ENCODE data around the gene ADARB1. TPM values are rescaled to one million over a fixed set of nuclear protein-coding genes. Genes with fewer than 3 reads are reported as not detected.

ADARB1 gene
- total RNA-seq, 1 experiment from 2014 or later: 14.6 TPM

- TF ChIP-seq USF2 (CRISPR knock-in tag; IDR thresholded peaks at IDR 0.05) (no peak), ETV6 (CRISPR knock-in tag; IDR thresholded peaks at IDR 0.05) (no peak)
Measured at GRCh38 chr21:45080639-45081414, 6.4 kb downstream of the ADARB1 start (continued).

GRCh38 chr21:45081636-45082035, 7.3 kb downstream of the ADARB1 start:
- H3K27ac Mint-ChIP-seq: no peak overlapping the region
- no peaks in the 10 kb centered on the region for H3K36me3 Mint-ChIP-seq
- H3K27me3 Mint-ChIP-seq (ENCODE audit: low read depth): peaks cover 8% of the 10 kb centered on the region
- TF ChIP-seq OVOL2 (CRISPR knock-in tag; IDR thresholded peaks at IDR 0.05; ENCODE audit: borderline replicate concordance) (no peak), E2F1 (CRISPR knock-in tag; IDR thresholded peaks at IDR 0.05) (no peak), ZNF219 (CRISPR knock-in tag; IDR thresholded peaks at IDR 0.05; ENCODE audit: borderline replicate concordance) (no peak), MXD4 (CRISPR knock-in tag; IDR thresholded peaks at IDR 0.05; ENCODE audit: borderline replicate concordance) (no peak), ZBTB43 (CRISPR knock-in tag; IDR thresholded peaks at IDR 0.05) (no peak), PRRX2 (CRISPR knock-in tag; IDR thresholded peaks at IDR 0.05) (no peak), FOXJ3 (CRISPR knock-in tag; IDR thresholded peaks at IDR 0.05; ENCODE audit: borderline replicate concordance) (no peak)
- POLR2A ChIA-PET: no interaction called here
- CTCF ChIA-PET: interaction anchor here (1.7 kb wide), 1 partner anchor 56 kb away, joined by 5 read pairs; no protein-coding TSS in a partner anchor
- no peak overlapping the region for H3K4me3 Mint-ChIP-seq
- DNase-seq (ENCODE audit: low spot score) (no peak), ATAC-seq (no peak)
- peaks cover 12% of the 10 kb centered on the region for H3K4me1 Mint-ChIP-seq
- no peaks in the 10 kb centered on the region for H3K9me3 Mint-ChIP-seq

GRCh38 chr21:45082736-45083135, 8.4 kb downstream of the ADARB1 start:
- no peak overlapping the region for H3K4me3 Mint-ChIP-seq
- no peak for DNase-seq (ENCODE audit: low spot score)
- no peak for TF ChIP-seq ZNF219 (CRISPR knock-in tag; IDR thresholded peaks at IDR 0.05; ENCODE audit: borderline replicate concordance)
- TF ChIP-seq USF1 (CRISPR knock-in tag; IDR thresholded peaks at IDR 0.05): no peak
- no peak for TF ChIP-seq AFF4 (CRISPR knock-in tag; IDR thresholded peaks at IDR 0.05; ENCODE audit: borderline replicate concordance)
- no peak for TF ChIP-seq ZNF396 (CRISPR knock-in tag; IDR thresholded peaks at IDR 0.05; ENCODE audit: borderline replicate concordance)
- TF ChIP-seq SP1 (CRISPR knock-in tag; conservative IDR thresholded peaks at IDR 0.05): no peak
- TF ChIP-seq ZNF423 (CRISPR knock-in tag; IDR thresholded peaks at IDR 0.05): no peak
- no peak for TF ChIP-seq CREM (CRISPR knock-in tag; IDR thresholded peaks at IDR 0.05)
- TF ChIP-seq ESRRA (CRISPR knock-in tag; IDR thresholded peaks at IDR 0.05; ENCODE audit: borderline replicate concordance): no peak
- no peak for TF ChIP-seq ZNF281 (CRISPR knock-in tag; IDR thresholded peaks at IDR 0.05)
- TF ChIP-seq PRRX2 (CRISPR knock-in tag; IDR thresholded peaks at IDR 0.05): no peak
- no peak for TF ChIP-seq ZNF425 (CRISPR knock-in tag; conservative IDR thresholded peaks at IDR 0.05)

More at GRCh38 chr21:45082736-45083135, 8.4 kb downstream of the ADARB1 start:
- Mint-ChIP-seq H3K9me3 (no peaks in the 10 kb centered on the region), H3K36me3 (no peaks in the 10 kb centered on the region), H3K4me1 (peaks cover 12% of the 10 kb centered on the region), H3K27me3 (ENCODE audit: low read depth) (peaks cover 5% of the 10 kb centered on the region), H3K27ac (no peak overlapping the region)
- ATAC-seq: no peak
- ChIA-PET CTCF (interaction anchor here (1.7 kb wide), 1 partner anchor 55 kb away, joined by 5 read pairs; no protein-coding TSS in a partner anchor), POLR2A (no interaction called here)

All from WTC11 (cell line).